H1 (cell line): ENCODE data around the gene FAM111A. TPM values are rescaled to one million over a fixed set of nuclear protein-coding genes. Genes with fewer than 3 reads are reported as not detected.

ENCODE experiments used
- CTCF ChIA-PET: fragments of 300-600 bp; sonication (Branson Sonifier 250); formaldehyde crosslinking; loops from one replicate; lab custom pipeline; 2021; ENCODE audit not compliant: partially characterized antibody; lab: Charles Lee
- POLR2A ChIA-PET: fragments of 300-600 bp; sonication (Branson Sonifier 250); formaldehyde crosslinking; loops from one replicate; lab custom pipeline; 2021; ENCODE audit warnings: inconsistent platforms; ENCODE audit not compliant: partially characterized antibody; lab: Charles Lee
- DNase-seq, 2 experiments: peaks; one replicate each; pipeline versions ENCODE4 v3.0.0 to v3.0.0-alpha.2; 2010 to 2022; ENCODE audit warnings: low spot score in 2 of 2, low read depth in 1 of 2, mixed read lengths in 1 of 2
- FAIRE-seq: peaks from 2 replicates; lab custom pipeline; 2011; peaks lifted over from hg19 to GRCh38; lab: Jason Lieb, UNC
- H2AFZ ChIP-seq: 2 replicates; pipeline ENCODE4 v1.8.1; 2012; ENCODE audit warnings: low read length, inconsistent platforms
- H2AK5ac ChIP-seq: 2 replicates; pipeline ENCODE4 v1.6.1; 2013; ENCODE audit warnings: low read depth, low read length
- H2BK120ac ChIP-seq: replicated peaks from 2 replicates; pipeline ENCODE3; 2013; ENCODE audit warnings: low read depth, low read length, inconsistent platforms
- H2BK12ac ChIP-seq: 2 replicates; pipeline ENCODE4 v1.6.1; 2013; ENCODE audit warnings: low read depth, low read length
- H2BK15ac ChIP-seq: 2 replicates; pipeline ENCODE4 v1.6.1; 2013; ENCODE audit warnings: low read length
- H2BK20ac ChIP-seq: 2 replicates; pipeline ENCODE4 v1.6.1; 2013; ENCODE audit warnings: low read length
- H2BK5ac ChIP-seq: 2 replicates; pipeline ENCODE4 v1.6.1; 2013; ENCODE audit warnings: low read depth, low read length
- H3K14ac ChIP-seq: 2 replicates; pipeline ENCODE4 v1.6.1; 2013; ENCODE audit warnings: inconsistent platforms; ENCODE audit not compliant: insufficient read length
- H3K18ac ChIP-seq: 2 replicates; pipeline ENCODE4 v1.6.1; 2013; ENCODE audit warnings: low read length; ENCODE audit errors: extremely low read depth
- H3K23ac ChIP-seq: 2 replicates; pipeline ENCODE4 v1.6.1; 2013; ENCODE audit warnings: inconsistent platforms; ENCODE audit not compliant: insufficient read length
- H3K23me2 ChIP-seq: 2 replicates; pipeline ENCODE4 v1.6.1; 2013; ENCODE audit warnings: low read depth, low read length
- H3K27ac ChIP-seq: 2 replicates; pipeline ENCODE4 v1.6.1; 2011; ENCODE audit warnings: low read depth, low read length, inconsistent platforms
- H3K27me3 ChIP-seq, 4 experiments: replicated peaks in 1 of 4; 1 replicate in 1 of 4; 2 replicates in 3 of 4; pipeline versions ENCODE4 v1.6.1 to v1.8.1; 2011 to 2013; ENCODE audit warnings: low read length in 3 of 4, mild to moderate bottlenecking in 3 of 4, inconsistent platforms in 2 of 4, mixed read lengths in 2 of 4, moderate library complexity in 1 of 4; ENCODE audit not compliant: control insufficient read depth in 3 of 4, insufficient read depth in 3 of 4; ENCODE audit errors: extremely low read depth in 1 of 4
- H3K36me3 ChIP-seq, 4 experiments: 2 replicates each; pipeline versions ENCODE4 v1.6.1 to v1.8.1; 2011 to 2013; ENCODE audit warnings: mild to moderate bottlenecking in 4 of 4, low read length in 3 of 4, moderate library complexity in 2 of 4, control low read depth in 1 of 4, inconsistent platforms in 1 of 4; ENCODE audit not compliant: insufficient read depth in 4 of 4, control insufficient read depth in 2 of 4
- H3K4ac ChIP-seq: replicated peaks from 2 replicates; pipeline ENCODE3; 2013; ENCODE audit warnings: low read length, low read depth, mixed read lengths, inconsistent platforms; ENCODE audit not compliant: insufficient read length
- H3K4me1 ChIP-seq, 4 experiments: replicated peaks in 1 of 4; 1 replicate in 1 of 4; 2 replicates in 3 of 4; pipeline versions ENCODE4 v1.6.1 to v1.8.1; 2011 to 2013; ENCODE audit warnings: low read length in 3 of 4, inconsistent platforms in 2 of 4, mixed read lengths in 1 of 4; ENCODE audit not compliant: insufficient read depth in 4 of 4, control insufficient read depth in 3 of 4
- H3K4me2 ChIP-seq, 2 experiments: 2 replicates each; pipeline versions ENCODE4 v1.6.1 to v1.8.1; 2011 to 2013; ENCODE audit warnings: low read depth in 2 of 2, low read length in 2 of 2, control low read depth in 1 of 2, inconsistent platforms in 1 of 2, mild to moderate bottlenecking in 1 of 2; ENCODE audit not compliant: insufficient read depth in 1 of 2
- H3K4me3 ChIP-seq, 4 experiments: fragments of 200-600, 300-600 bp in 1 of 4; sonication (generic), shearing (Covaris generic), sonication (Bioruptor Twin) in 1 of 4; 2 replicates each; pipeline versions ENCODE4 v1.5.1 to v1.8.1; 2011 to 2016; ENCODE audit warnings: low read length in 4 of 4, low read depth in 3 of 4, control low read depth in 2 of 4, inconsistent platforms in 2 of 4, mild to moderate bottlenecking in 2 of 4, mixed read lengths in 1 of 4, moderate library complexity in 1 of 4; ENCODE audit not compliant: insufficient read depth in 2 of 4; ENCODE audit errors: extremely low read depth in 1 of 4
- H3K56ac ChIP-seq: replicated peaks from 2 replicates; pipeline ENCODE3; 2013; ENCODE audit warnings: low read depth, mild to moderate bottlenecking, mixed read lengths, low read length, inconsistent platforms; ENCODE audit not compliant: insufficient read length
- H3K79me1 ChIP-seq: 2 replicates; pipeline ENCODE4 v1.6.1; 2013; ENCODE audit warnings: low read depth, low read length, control low read depth
- H3K79me2 ChIP-seq, 2 experiments: 2 replicates each; pipeline versions ENCODE4 v1.6.1 to v1.8.1; 2012 to 2013; ENCODE audit warnings: low read length in 2 of 2, mild to moderate bottlenecking in 2 of 2, inconsistent platforms in 1 of 2; ENCODE audit not compliant: insufficient read depth in 2 of 2, control insufficient read depth in 1 of 2
- H3K9ac ChIP-seq, 4 experiments: replicated peaks in 1 of 4; 1 replicate in 1 of 4; 2 replicates in 3 of 4; pipeline versions ENCODE4 v1.6.1 to v1.8.1; 2011 to 2013; ENCODE audit warnings: low read depth in 3 of 4, low read length in 3 of 4, control low read depth in 2 of 4, mild to moderate bottlenecking in 2 of 4, moderate library complexity in 2 of 4, inconsistent platforms in 1 of 4; ENCODE audit errors: extremely low read depth in 1 of 4
- H3K9me3 ChIP-seq, 2 experiments: 2 replicates each; pipeline versions ENCODE4 v1.6.1 to v1.8.1; 2012 to 2013; ENCODE audit warnings: mild to moderate bottlenecking in 2 of 2, moderate library complexity in 2 of 2, control low read depth in 1 of 2, inconsistent platforms in 1 of 2, low read depth in 1 of 2, low read length in 1 of 2, mixed read lengths in 1 of 2; ENCODE audit not compliant: insufficient read depth in 2 of 2
- H4K20me1 ChIP-seq, 2 experiments: replicated peaks in 1 of 2; 2 replicates each; pipeline versions ENCODE3 to v1.8.1; 2011 to 2013; ENCODE audit warnings: inconsistent platforms in 2 of 2, low read length in 2 of 2, mild to moderate bottlenecking in 1 of 2; ENCODE audit not compliant: insufficient read depth in 2 of 2, control insufficient read depth in 1 of 2
- H4K5ac ChIP-seq: 2 replicates; pipeline ENCODE4 v1.6.1; 2013; ENCODE audit warnings: low read length, low read depth, mixed read lengths, inconsistent platforms; ENCODE audit not compliant: insufficient read length
- H4K8ac ChIP-seq: 2 replicates; pipeline ENCODE4 v1.8.0; 2013; ENCODE audit warnings: mild to moderate bottlenecking, moderate library complexity, low read length, inconsistent platforms; ENCODE audit not compliant: insufficient read depth; ENCODE audit errors: extremely low read depth
- H4K91ac ChIP-seq: replicated peaks from 2 replicates; pipeline ENCODE3; 2013; ENCODE audit warnings: low read length, mixed read lengths, inconsistent platforms; ENCODE audit not compliant: insufficient read length
- CEBPB ChIP-seq: IDR thresholded peaks from 2 replicates; pipeline ENCODE4 v1.6.1; 2012; ENCODE audit warnings: low read depth, low read length
- CTBP2 ChIP-seq: IDR thresholded peaks from 2 replicates; pipeline ENCODE4 v1.7.0; 2011; ENCODE audit warnings: borderline replicate concordance, mild to moderate bottlenecking, moderate library complexity, mixed read lengths, low read length; ENCODE audit not compliant: insufficient read depth, insufficient read length
- HDAC6 ChIP-seq: IDR thresholded peaks from one replicate; pipeline ENCODE4 v1.7.1; 2012; ENCODE audit warnings: low read depth, mild to moderate bottlenecking, inconsistent platforms, low read length, moderate library complexity
- POLR2A ChIP-seq, 2 experiments: IDR thresholded peaks; 1 replicate in 1 of 2; 2 replicates in 1 of 2; pipeline ENCODE4 v1.6.1; 2011; ENCODE audit warnings: low read depth in 2 of 2, low read length in 2 of 2, mild to moderate bottlenecking in 2 of 2; ENCODE audit errors: control extremely low read depth in 1 of 2
- RXRA ChIP-seq: IDR thresholded peaks from 2 replicates; pipeline ENCODE4 v1.6.1; 2011; ENCODE audit warnings: low read depth, mild to moderate bottlenecking, low read length, moderate library complexity; ENCODE audit not compliant: insufficient read depth
- SP1 ChIP-seq: IDR thresholded peaks from 2 replicates; pipeline ENCODE4 v1.6.1; 2011; ENCODE audit warnings: low read depth, low read length
- TAF1 ChIP-seq: IDR thresholded peaks from 2 replicates; pipeline ENCODE4 v1.6.1; 2011; ENCODE audit warnings: mild to moderate bottlenecking, low read depth, low read length
- YY1 ChIP-seq: IDR thresholded peaks from 2 replicates; pipeline ENCODE4 v1.6.1; 2011; ENCODE audit warnings: low read depth, mild to moderate bottlenecking, low read length
- WGBS, 2 experiments: shearing (Covaris generic) in 1 of 2; methylation state at CpG; one replicate each; pipeline versions ENCODE4 v1.1.6 to v1.1.7; 2013 to 2015; ENCODE audit warnings: low lambda C conversion rate in 2 of 2, mixed read lengths in 2 of 2, inconsistent platforms in 1 of 2, low coverage in 1 of 2, missing lambda C conversion rate in 1 of 2; ENCODE audit not compliant: insufficient replicate concordance in 2 of 2, insufficient coverage in 1 of 2, insufficient read length in 1 of 2; ENCODE audit errors: extremely low coverage in 1 of 2, missing lambda C conversion rate in 1 of 2; 5-methylcytosine and 5-hydroxymethylcytosine counted together
- polyA plus RNA-seq, 7 experiments: library from polyadenylated mRNA; depleted of rRNA in 3 of 7; stranded (reverse) in 5 of 7; unstranded in 2 of 7; fragments of >200 nt in 5 of 7; fragments of 200-250 nt in 2 of 7; gene quantifications; 1 replicate in 5 of 7; 2 replicates in 1 of 7; 4 replicates in 1 of 7; pipeline versions ENCODE4 v1.2.1 to v1.2.3, GENCODE V29; 2011 to 2013; ENCODE audit warnings: missing spikeins in 2 of 7, mixed read lengths in 2 of 7
- total RNA-seq: library from RNA; stranded (reverse); fragmentation: NEBNext Ultra II Directional; extraction: Animal tissue kit (Norgen Biotek cat#: 25700); gene quantifications from 2 replicates; pipeline ENCODE4 v1.2.1, GENCODE V29; 2021

The FAM111A gene
- total and polyA plus RNA-seq, 2 of the 8 experiments (the other 6 are each of a cell fraction or from before 2014, with no cell fraction given), result 10.2 to 29.9 TPM

GRCh38 chr11:59188954-59189353 lies 46.3 kb downstream of the FAM111A start:
- Histone ChIP-seq H4K20me1 (peaks cover 2% of the 10 kb centered on the region in 2 experiments), H3K4ac (no peak overlapping the region), H2BK5ac (no peak overlapping the region), H4K5ac (no peak overlapping the region), H3K14ac (no peak overlapping the region), H2BK15ac (no peak overlapping the region), H3K4me1 (peaks cover 0 to 4% (median 0%) of the 10 kb centered on the region in 4 experiments; a peak in 2 of 7 replicates), H3K4me2 (no peak overlapping the region), H3K9me3 (no peaks in the 10 kb centered on the region), H3K23me2 (no peaks in the 10 kb centered on the region), H2BK120ac (no peak overlapping the region), H3K79me2 (0 out of 4 replicates have a peak, but pooled peaks cover 0 to 8% of the 10 kb centered on the region in 2 experiments), H3K56ac (no peak overlapping the region), H2AFZ (no peak overlapping the region), H3K18ac (no peak overlapping the region), H4K91ac (no peak overlapping the region), H3K27me3 (no peaks in the 10 kb centered on the region), H3K23ac (no peak overlapping the region), H2AK5ac (no peak overlapping the region), H3K27ac (no peak overlapping the region), H3K79me1 (peaks cover 2% of the 10 kb centered on the region; the same call in 1 of the 2 replicates), H3K36me3 (peaks cover 4 to 39% (median 26%) of the 10 kb centered on the region in 4 experiments; a peak in 6 of 8 replicates), H3K4me3 (no peak overlapping the region), H2BK20ac (no peak overlapping the region), H3K9ac (no peak overlapping the region), H4K8ac (peak overlapping the region; percentile 25; the same call in 1 of the 2 replicates), H2BK12ac (no peak overlapping the region)
- 82% methylated on average over 4 of the region's 4 CpGs; no CpG with 5 or more reads in 1 of the 2 experiments for WGBS, 2 experiments
- TF ChIP-seq YY1 (no peak), CTBP2 (no peak), SP1 (no peak), CEBPB (no peak), POLR2A (IDR thresholded peaks at IDR 0.05; ENCODE audit: control extremely low read depth in 1 of 2, low read depth in 2 of 2, low read length in 2 of 2) (no peak), TAF1 (no peak), RXRA (no peak), HDAC6 (no peak)
- POLR2A ChIA-PET, result interaction anchor here (9.4 kb wide), 1 partner anchor 16 kb away, joined by 79 read pairs; the partner anchor contains the start of gene DTX4
- CTCF ChIA-PET, result interaction anchor here (5.1 kb wide), 1 partner anchor 18 kb away, joined by 19 read pairs; the partner anchor contains the start of gene DTX4
- no peak for FAIRE-seq
- DNase-seq, result no peak
